Measurements from ENCODE around the gene FUT7.
"Not testable (repeated sequence)": the region's sequence is repeated elsewhere in the genome, so short reads cannot be mapped to it uniquely, and the experiment has no call there.

FUT7 gene

DNA sequence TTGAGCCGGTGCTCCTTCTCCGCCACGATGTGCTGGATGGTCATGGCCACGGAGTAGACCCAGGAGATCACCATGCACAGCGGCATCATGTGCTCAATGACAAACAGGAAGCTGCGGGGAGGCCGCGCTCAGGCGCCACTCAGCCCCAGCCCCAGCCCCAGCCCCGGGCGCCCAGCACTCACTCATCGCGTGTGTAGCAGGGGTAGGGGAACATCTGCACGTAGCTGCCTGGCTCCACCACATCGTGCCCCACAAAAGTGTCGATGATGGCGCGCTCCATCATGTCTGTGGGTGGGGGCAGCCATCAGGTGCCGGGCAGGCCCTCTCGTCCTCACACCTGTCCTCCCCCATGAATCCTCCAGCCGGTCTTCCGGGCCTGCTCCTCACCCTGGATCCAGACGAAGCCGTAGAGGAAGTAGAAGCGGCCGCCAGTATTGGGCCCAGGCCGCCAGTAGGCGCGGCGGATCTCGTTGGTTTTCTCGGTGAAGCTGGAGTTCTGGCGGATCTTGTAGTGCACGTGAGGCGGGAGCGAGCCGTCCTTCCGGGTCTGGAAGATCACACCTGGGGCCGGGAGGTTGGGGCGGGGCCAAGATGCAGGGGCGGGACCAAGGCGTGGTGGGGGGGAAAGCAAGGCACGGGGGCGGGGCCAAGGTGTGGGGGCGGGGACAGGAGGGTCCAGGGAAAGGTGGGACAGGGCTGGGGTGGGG lies 13.9 kb downstream of the FUT7 start:
- DNase-seq (ENCODE audit: low spot score): no peak

DNA sequence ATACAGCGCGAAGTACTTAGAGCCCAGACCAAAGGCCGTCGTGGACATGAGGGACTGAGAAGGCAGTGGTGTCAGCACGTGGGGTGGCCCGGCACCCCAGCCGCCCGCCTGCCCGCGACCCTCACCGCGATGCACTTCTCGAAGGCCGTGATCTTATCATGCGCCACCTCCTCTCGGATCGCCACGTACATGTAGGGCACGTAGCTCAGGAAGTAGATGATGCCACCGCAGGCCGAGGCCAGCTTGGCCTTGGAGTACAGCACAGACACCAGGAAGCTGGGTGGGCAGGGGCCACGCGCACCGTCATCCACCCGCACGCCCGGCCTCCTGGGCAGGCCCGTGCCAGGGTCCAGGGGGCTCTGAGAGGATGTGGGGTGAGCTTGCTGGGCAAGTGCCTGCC lies 14.8 kb downstream of the FUT7 start:
- no peak for DNase-seq (ENCODE audit: low spot score)

DNA sequence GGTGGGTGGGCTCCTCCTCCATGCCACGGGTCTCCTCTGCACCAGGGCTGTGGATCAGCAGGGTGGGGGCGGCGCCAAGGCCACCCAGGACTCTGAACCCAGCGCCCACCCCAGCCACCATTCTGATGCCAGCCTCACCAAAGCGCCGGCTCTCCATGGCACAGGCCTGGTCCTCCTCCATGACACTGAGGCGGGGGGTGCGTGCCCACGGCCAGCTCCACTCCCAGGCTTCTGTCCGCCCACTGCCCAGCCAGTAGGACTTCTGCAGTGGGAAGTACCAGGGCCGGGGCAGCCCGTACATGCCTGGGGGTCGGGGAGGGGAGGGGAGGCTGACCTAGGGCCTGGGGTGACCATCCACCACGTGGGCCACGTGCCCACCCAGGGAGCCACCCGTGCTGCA lies 15.5 kb downstream of the FUT7 start:
- DNase-seq (ENCODE audit: low spot score): no peak

DNA sequence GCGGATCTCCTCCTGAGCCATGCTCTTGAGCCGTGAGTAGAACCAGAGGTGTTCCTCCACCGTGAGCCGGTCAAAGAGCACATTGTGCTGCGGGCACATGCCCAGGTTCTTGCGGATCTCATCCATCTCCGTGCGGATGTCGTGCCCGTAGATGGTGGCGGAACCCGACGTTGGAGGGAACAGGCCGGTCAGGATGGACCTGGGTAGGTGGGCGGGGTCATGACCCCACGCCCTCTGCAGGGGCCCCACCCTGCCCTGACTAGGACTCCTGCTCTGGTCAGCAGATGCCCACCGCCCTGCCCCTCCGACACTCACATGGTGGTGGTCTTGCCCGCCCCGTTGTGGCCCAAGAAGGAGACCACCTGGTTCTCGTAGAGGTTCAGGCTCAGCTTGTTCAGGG lies 15.9 kb downstream of the FUT7 start:
- DNase-seq (ENCODE audit: low spot score): no peak

DNA sequence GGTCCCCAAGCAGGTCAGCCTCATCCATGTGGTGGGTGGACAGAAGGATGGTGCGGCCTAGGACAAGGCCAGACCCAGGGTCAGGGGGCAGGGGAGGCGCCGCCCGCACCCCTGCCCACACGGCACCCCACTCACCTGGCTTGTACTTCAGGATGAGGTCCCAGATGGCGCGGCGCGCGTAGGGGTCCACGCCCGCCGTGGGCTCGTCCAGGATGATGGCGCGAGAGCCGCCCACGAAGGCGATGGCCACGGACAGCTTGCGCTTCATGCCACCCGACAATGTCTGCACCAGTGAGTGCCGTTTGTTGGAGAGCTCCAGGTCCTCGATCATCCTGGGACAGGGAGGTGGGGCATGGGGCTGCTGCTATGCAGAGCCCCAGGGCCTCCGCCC lies 16.4 kb downstream of the FUT7 start:
- no peak for DNase-seq (ENCODE audit: low spot score)

DNA sequence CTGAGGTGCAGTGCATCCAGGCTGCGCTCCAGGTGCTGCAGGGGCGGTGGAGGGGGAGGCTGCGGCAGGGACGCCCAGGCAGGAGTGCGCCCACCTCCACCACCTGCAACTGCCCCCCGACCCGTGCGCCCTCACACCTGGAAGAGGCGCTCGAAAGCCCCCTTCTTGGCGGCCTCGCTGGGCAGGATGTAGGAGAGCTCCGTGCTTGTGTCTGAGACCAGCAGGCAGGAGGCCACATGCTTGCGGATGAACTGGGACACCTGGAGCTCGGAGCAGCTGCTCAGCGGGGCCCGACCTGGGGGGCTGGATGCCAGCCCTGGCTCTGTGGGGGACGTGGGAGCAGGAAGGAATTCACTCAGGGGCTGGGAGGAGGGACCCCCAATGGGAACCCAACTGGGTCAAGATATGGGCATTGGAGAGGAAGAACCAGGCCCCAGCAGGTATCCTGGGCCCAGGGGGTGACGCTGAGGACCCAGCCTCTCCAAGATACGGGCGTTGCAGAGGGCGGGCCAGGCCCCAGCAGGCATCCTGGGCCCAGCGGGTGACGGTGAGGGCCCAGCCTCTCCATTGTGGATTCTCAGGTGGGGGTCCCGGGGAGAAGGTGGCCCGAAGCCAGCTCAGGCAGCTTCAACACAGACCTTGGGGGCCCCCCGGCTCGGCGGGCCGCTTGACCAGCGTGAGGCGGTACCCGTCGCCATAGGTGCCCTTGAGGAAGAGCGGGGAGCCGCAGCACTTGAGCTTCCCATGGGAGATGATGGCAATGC lies 16.9 kb downstream of the FUT7 start:
- no peak for DNase-seq (ENCODE audit: low spot score)

DNA sequence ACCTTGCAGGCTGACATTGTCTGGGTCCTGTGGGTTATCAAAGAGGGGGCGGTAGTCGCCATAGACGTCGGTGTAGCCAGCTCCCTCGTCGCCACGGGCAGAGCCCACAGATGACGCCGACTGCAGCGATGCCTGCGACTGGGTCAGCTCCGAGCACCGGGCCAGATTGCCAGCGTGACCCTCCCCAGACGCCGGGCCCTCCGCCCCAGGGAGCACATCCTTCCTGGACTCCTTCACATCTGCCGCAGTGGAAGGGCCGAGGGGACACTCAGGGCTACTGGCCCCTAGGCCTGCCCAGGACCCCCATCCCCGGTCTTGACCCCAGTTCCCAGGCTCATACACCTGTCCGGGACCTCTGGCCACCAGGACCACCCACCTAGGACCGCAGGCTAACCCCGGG lies 17.7 kb downstream of the FUT7 start:
- DNase-seq (ENCODE audit: low spot score): no peak

DNA sequence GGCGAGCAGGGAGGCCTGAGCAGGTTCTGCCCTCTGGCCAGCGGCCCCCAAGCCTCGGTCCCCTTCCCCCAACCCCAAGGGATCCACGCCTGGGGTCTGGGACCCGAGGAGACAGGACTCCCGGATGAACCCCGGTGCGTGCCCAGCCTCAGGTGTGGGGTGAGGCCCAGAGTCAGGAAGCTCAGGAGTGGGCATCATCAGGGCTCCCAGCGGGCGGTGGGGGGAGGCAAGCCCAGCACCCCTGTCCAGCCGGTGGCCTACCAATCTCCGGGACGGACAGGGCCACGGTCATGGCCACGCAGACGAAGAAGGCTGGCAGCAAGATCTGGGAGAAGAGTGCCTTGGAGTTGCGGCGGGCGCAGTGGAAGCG lies 18.3 kb downstream of the FUT7 start:
- DNase-seq (ENCODE audit: low spot score): no peak

DNA sequence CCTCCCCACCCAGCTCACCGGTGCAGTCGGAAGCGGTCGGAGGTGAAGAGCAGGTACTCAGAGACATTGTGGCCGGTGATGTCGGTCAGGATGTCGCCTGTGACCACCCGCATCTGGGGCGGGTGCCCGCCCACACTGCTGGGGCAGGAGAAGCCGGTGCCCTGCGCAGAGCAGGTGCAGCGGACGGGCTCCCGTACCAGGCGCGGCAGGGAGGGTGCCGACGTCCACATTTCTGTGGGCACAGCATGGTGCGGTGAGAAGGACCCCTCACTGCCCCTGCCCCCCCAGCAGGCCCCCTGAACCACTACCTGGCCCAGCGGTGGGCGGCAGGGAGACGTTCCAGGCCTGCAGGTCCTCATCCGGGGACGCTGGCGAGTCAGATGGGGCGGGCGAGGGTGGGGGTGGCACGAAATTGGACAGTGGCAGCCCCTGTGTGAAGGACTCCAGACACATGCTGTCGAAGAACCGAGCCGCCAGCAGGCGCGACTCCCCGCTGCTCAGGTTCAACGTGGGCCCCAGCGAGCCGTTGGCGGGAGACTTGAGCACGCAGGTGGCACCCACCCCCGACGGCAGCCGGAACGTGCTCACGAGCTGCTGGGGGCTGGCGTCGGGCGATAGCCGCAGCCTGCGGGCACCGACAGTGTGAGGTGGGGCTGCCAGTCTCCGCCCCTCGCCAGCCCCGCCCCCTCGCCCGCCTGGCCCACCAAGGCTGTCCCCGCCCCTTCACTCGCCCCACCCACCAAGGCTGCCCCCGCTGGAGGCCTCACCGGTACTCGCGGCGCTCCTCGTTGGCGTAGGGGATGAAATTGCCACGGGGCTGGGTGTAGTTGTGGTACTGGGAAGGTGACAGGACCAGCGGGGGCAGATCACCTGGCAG lies 19.0 kb downstream of the FUT7 start:
- no peak for DNase-seq (ENCODE audit: low spot score)

DNA sequence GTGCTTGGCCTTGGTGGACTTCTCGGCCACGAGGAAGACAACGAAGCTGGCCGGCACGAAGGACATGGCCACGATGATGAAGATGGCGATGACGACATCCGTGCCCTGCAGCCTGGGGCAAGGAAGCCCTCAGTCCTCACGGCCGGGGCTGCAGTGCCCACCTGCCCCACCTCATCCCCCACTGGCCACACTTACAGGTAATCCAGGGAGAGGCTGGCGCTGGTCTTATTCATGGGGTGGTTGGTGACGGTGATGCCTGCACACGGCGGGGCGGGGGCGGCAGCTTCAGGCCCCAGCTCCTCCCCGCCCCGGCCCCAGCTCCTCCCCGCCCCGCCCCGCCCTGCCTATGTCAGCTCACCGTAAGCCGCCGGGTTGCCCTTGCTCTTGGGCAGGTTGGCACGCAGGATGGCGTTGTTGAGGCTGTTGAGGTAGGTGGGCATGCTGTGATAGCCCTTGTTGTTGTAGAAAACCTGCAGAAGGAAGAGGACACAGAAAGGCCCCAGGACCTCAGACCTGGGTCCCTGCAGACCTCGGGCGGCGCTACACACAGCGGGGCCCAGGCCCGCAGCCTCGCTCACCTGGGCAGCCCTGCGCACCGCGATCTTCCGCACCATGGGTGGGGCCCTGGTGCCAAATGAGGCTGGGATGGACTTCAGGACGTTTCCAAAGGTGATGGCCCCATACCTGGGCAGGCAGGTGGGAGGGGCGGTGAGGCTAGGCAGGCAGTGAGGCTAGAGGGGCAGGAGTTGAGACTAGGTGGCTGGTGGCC lies 19.8 kb downstream of the FUT7 start:
- no peak for DNase-seq (ENCODE audit: low spot score)

DNA sequence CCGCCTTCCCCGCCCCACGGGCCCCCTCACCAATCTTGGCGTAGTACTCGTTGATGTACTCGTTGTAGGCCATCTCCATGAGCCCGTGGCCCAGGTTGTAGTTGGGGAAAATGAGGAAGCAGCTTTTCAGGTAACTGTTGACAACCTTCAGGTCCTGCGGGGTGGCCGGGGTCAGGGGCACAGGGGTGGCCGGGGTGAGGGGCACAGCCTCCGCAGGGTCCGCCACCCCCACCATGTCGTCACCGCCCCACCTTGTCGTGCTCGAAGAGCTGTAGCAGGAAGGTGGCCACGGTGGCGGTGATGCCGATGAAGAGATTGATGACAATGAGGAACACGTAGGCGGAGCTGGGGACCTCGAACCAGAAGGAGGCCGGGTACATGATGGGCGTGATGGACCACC lies 20.7 kb downstream of the FUT7 start:
- no peak for DNase-seq (ENCODE audit: low spot score)

DNA sequence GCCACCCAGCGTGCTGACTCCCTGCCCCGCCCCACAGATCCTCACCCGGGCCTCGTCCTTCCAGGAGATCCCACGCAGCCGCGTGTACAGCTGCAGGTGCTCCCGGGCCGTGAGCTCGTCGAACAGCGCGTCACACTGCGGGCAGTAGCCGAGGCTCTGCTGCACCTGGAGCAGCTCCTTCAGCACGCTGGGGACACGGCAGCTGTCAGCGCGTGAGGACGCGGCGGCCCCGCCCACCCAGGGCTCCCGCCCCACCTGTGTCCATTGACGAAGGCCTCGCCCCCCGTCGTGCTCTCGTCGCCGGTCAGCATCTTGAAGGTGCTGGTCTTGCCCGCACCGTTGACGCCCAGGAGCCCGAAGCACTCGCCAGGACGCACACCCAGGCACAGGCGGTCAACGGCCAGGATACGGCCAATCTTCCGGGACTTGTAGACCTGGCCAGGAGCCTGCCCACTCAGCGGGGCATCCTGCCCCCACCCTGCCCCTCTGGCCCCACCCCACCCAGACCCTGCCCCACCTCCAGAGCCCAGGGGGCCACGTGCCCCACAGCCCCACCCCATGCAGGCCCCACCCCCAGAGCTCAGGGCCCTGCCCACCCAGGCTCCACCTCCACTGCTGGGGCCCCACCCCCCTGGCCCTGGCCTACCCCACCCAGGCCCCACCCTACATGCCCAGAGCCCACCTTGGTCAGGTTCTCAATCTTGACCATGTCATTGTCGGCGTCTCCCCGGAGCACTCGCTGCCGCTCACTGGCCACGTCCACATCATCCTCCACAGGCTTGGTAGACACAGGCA lies 21.8 kb downstream of the FUT7 start:
- no peak for DNase-seq (ENCODE audit: low spot score)

DNA sequence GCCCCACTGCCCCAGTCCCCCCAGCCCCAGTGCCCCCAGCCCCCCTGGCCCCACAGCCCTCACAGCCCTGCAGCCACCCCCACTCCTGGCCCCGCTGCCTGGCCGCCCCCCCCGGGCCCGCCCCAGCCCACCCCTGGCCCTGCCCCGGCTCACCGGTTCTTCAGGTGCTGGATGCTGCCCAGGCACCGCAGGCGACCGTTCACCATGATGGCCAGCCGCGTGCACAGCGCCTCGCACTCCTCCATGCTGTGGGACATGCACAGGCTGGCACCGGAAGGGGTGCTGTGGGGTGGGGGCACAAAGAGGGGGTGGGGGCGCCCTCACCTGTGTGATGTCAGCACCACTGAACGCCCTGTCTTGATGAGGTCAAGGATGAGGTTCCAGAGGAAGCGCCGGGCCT lies 22.7 kb downstream of the FUT7 start:
- no peak for DNase-seq (ENCODE audit: low spot score)

DNA sequence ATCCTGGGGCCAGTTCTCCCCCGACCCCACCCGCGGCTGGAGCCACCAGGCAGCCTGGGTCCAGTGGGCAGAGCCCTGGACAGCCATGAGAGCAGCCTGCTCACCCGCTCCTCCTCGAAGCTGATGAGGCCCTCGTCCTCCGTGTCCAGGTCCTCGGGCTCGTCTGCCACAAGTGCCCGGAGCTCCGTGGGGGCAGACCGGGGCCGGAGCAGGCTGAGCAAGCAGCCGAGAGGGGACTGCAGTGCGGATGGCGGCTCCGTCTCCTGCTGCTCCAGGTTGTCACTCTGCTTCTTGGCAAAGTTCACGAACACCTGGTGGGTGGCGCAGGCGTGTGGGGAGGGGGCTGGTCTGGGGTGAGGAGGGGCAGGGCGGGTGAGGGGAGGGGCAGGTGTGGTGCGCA lies 23.6 kb downstream of the FUT7 start:
- no peak for DNase-seq (ENCODE audit: low spot score)

DNA sequence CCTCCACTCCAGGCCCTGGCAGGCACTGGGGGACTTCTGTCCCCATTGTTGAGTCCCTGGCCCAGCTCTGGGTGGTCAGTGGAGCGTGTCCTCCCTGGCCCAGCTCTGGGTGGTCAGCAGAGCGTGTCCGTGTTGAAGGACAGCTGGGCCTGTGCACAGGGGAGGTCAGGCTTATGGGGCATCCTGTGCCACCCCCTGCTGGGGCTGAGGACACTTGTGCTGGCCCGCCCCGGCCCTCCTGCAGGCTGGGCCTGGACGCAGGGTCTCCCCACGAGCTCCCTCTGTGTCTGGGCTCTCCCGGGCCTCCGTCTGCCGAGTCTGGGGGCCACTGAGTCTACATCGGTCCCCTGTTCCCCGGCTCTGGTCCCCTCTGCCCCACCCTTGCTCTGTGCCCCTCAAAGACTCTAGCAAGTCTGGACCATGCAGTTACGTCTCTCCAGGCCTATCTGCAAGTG lies 24.0 kb downstream of the FUT7 start:
- DNase-seq (ENCODE audit: low spot score): no peak

DNA sequence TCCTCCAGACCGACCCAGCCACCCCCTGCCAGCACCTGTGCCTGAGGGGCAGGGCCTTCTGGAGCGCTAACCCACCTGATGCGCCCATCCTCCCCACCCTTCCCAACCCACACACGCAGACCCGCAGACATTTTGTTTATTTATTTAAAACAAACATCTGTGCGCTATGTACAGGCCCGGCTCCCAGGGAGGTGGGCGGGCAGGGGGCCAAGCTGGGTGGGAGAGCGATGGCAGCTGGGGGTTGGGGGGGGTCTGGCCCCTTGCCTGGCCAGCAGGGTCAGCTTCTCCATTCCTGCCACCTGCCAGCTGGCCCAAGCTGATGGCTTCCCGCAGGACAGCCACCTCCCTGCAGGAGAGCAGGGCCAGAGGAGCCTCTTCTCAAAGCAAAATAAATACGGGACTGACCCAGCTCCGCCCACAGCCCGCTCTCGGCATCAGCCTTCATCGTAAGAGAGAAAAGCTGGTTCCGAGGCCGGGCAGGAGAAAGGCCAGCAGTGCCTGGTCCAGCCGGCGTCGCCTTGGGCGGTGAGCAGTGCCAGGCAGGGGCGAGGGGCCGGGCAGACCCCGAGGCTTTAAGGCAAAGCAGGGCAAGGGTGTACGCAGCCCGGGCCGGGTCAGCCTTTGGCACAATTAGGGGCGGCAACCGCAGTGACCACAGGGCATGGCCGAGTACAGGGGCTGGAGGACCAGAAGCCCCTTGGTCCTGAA lies 24.6 kb downstream of the FUT7 start:
- no peak for DNase-seq (ENCODE audit: low spot score)

DNA sequence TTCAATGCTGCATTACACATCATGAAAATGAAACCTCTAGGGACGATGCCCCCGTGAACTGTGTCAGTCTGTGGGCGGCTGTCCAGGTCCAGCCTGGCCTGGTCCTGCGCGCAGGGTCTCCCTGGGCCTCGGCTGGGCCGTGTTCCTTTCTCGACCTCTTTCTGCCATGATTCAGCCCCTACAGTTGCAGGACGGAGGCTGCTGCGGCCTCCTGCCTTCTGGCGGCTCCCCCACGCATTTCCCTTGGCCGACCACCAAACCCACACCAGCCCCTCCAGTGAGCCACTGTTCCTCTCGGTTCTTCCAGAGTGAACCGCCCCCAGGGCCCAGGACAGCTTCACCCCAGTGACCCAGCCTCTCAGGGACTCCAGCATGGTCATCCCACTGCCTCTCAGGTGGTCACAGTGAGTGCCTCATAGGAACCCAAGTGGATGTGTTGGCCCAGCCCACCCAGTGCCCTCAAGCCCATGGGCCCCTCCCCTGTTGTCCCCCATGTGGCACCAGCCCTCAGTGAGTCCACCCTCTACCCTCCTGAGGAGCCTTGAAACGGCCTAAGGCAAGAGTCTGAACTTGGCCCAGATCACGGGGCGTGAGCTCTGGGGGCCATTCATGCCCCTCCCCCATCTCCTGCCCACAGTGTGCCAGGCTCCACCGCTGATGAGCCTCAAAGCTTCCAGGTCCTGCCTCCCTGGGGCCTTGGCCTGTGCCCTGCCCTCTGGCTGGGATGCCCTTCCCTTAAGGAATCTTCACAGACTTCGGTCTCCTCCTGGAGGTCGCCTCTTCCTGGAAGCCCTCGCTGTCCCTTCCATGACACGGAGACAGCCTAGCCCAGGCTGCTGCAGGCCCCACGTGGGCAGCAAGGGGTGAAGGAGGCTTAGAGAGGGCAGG lies 25.5 kb downstream of the FUT7 start:
- no peak for DNase-seq (ENCODE audit: low spot score)

DNA sequence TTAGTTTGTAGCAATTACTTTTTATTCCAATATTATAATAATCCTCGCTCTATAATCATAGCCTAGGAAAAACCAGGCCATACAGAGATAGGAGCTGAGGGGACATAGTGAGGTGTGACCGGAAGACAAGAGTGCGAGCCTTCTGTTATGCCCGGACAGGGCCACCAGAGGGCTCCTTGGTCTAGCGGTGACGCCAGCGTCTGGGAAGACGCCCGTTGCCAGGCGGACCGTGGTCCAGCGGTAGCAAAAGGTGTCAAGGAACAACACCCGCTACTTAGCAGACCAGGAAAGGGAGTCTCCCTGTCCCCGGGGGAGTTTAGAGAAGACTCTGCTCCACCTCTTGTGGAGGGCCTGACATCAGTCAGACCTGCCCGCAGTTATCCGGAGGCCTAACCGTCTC lies 27.6 kb downstream of the FUT7 start:
- DNase-seq (ENCODE audit: low spot score): not testable (repeated sequence)

DNA sequence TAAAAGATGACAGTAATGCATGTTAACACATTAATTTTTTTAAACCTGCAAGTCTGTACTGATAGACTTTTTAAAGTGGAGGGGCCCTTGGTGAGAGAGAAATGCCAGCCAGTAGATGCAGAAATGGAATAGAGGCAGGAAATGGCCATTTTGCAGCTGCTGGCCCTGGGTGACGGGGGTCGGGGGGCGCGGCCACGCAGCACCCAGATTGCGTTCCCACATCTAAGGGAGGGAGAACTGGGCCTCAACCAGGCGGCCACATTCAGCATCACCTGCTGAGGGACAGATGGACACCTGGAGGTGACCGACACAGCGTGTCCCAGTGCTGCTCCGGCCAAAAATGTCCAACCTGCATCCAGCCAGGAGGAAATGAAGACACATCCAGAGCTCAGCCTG lies 29.2 kb downstream of the FUT7 start:
- no peak for DNase-seq (ENCODE audit: low spot score)

Data from RKO (cell line).